ENCODE data around the gene GART. TPM values are rescaled to one million over a fixed set of nuclear protein-coding genes. Genes with fewer than 3 reads are reported as not detected.

GART gene
- total and polyA plus RNA-seq, 2 of the 8 experiments (the other 6 are each of a cell fraction or from before 2014, with no cell fraction given) = 23.1 to 231 TPM

GRCh38 chr21:33518899-33519298, 23.0 kb downstream of the GART start:
- Histone ChIP-seq H3K18ac (ENCODE audit: extremely low read depth, low read length) (no peak overlapping the region), H3K23ac (ENCODE audit: insufficient read length) (no peak overlapping the region), H3K27me3 (replicated peaks in 1 of 4; ENCODE audit: control insufficient read depth in 3 of 4, extremely low read depth in 1 of 4, insufficient read depth in 3 of 4, low read length in 3 of 4) (peaks cover 0 to 1% (median 0%) of the 10 kb centered on the region in 4 experiments; a peak in 1 of 7 replicates), H4K20me1 (replicated peaks in 1 of 2; ENCODE audit: control insufficient read depth in 1 of 2, insufficient read depth in 2 of 2, low read length in 2 of 2) (peaks cover 0 to 3% of the 10 kb centered on the region in 2 experiments), H3K4ac (replicated peaks; ENCODE audit: insufficient read length, low read depth, low read length) (no peak overlapping the region), H3K23me2 (ENCODE audit: low read depth, low read length) (no peaks in the 10 kb centered on the region), H3K4me1 (replicated peaks in 1 of 4; ENCODE audit: control insufficient read depth in 3 of 4, insufficient read depth in 4 of 4, low read length in 3 of 4) (no peaks in the 10 kb centered on the region), H2BK12ac (ENCODE audit: low read depth, low read length) (no peak overlapping the region), H3K36me3 (ENCODE audit: control insufficient read depth in 2 of 4, insufficient read depth in 4 of 4, low read length in 3 of 4) (peaks cover 19 to 86% (median 64%) of the 10 kb centered on the region in 4 experiments), H4K91ac (replicated peaks; ENCODE audit: insufficient read length, low read length) (no peak overlapping the region), H3K56ac (replicated peaks; ENCODE audit: insufficient read length, low read depth, low read length) (no peak overlapping the region), H3K9ac (replicated peaks in 1 of 4; ENCODE audit: extremely low read depth in 1 of 4, low read depth in 3 of 4, low read length in 3 of 4) (no peak overlapping the region), H2BK120ac (replicated peaks; ENCODE audit: low read depth, low read length) (no peak overlapping the region), H3K4me3 (ENCODE audit: extremely low read depth in 1 of 4, insufficient read depth in 2 of 4, low read depth in 3 of 4, low read length in 4 of 4) (no peak overlapping the region), H2AFZ (ENCODE audit: low read length) (no peak overlapping the region), H3K79me2 (ENCODE audit: control insufficient read depth in 1 of 2, insufficient read depth in 2 of 2, low read length in 2 of 2) (no peaks in the 10 kb centered on the region), H4K8ac (ENCODE audit: extremely low read depth, insufficient read depth, low read length) (no peak overlapping the region), H3K14ac (ENCODE audit: insufficient read length) (no peak overlapping the region), H3K4me2 (ENCODE audit: insufficient read depth in 1 of 2, low read depth in 2 of 2, low read length in 2 of 2) (no peak overlapping the region), H4K5ac (ENCODE audit: insufficient read length, low read depth, low read length) (no peak overlapping the region), H3K9me3 (ENCODE audit: insufficient read depth in 2 of 2, low read depth in 1 of 2, low read length in 1 of 2) (no peaks in the 10 kb centered on the region), H3K27ac (ENCODE audit: low read depth, low read length) (no peak overlapping the region), H2BK15ac (ENCODE audit: low read length) (no peak overlapping the region), H2BK20ac (ENCODE audit: low read length) (no peak overlapping the region), H2AK5ac (ENCODE audit: low read depth, low read length) (no peak overlapping the region), H2BK5ac (ENCODE audit: low read depth, low read length) (no peak overlapping the region), H3K79me1 (ENCODE audit: low read depth, low read length) (no peaks in the 10 kb centered on the region; the same call in 1 of the 2 replicates)
- no peak for TF ChIP-seq GTF2F1 (IDR thresholded peaks at IDR 0.05; ENCODE audit: borderline replicate concordance, low read depth, low read length)
- no peak for TF ChIP-seq TAF7 (optimal IDR thresholded peaks at IDR 0.05; ENCODE audit: borderline replicate concordance, low read depth, low read length)
- no peak for TF ChIP-seq SAP30 (IDR thresholded peaks at IDR 0.05; ENCODE audit: insufficient read depth, insufficient replicate concordance, low read length)
- no peak for TF ChIP-seq BRCA1 (IDR thresholded peaks at IDR 0.05; ENCODE audit: low read depth, low read length)
- TF ChIP-seq SUZ12 (IDR thresholded peaks at IDR 0.05; ENCODE audit: low read length) = no peak
- TF ChIP-seq POLR2AphosphoS5 (IDR thresholded peaks at IDR 0.05; ENCODE audit: low read depth, low read length) = no peak
- no peak for TF ChIP-seq TAF1 (IDR thresholded peaks at IDR 0.05; ENCODE audit: low read depth, low read length)
- FAIRE-seq (no peak), DNase-seq (ENCODE audit: low read depth in 1 of 2, low spot score in 2 of 2) (no peak)
- WGBS, 2 experiments (ENCODE audit: extremely low coverage in 1 of 2, insufficient coverage in 1 of 2, insufficient read length in 1 of 2, insufficient replicate concordance in 2 of 2, low coverage in 1 of 2, low lambda C conversion rate in 2 of 2, missing lambda C conversion rate in 1 of 2) = 100% methylated on average over 4 of the region's 4 CpGs; no CpG with 5 or more reads in 1 of the 2 experiments
- CTCF ChIA-PET (ENCODE audit: partially characterized antibody) = interaction anchor here (0.6 to 1.6 kb wide), 2 partner anchors 87 to 580 kb away, joined by 3 to 4 read pairs; no protein-coding TSS in a partner anchor
- POLR2A ChIA-PET (ENCODE audit: partially characterized antibody) = interaction anchor here (0.9 to 3.2 kb wide), 9 partner anchors 10 to 43 kb away, joined by 3 to 14 read pairs (median 4); partner anchors contain the start of gene GART
